Stimulated activated naive CD8-positive, alpha-beta T cell treated with anti-CD3 and anti-CD28 coated beads, Interleukin-15, amount 100 ng/mL, for 72 hours (primary cell): Measurements from ENCODE around the gene GP9.
"Not testable (repeated sequence)": the region's sequence is repeated elsewhere in the genome, so short reads cannot be mapped to it uniquely, and the experiment has no call there.

Source experiments
- ATAC-seq: fragments of 150-1000 bp; cut with Tn5 transposase; 2 replicates; pipeline ENCODE4 v1.10.0; 2021; ENCODE audit warnings: mild to moderate bottlenecking, moderate library complexity
- DNase-seq, 2 donors: peaks; one replicate each; pipeline ENCODE4 v3.0.0; 2021 to 2022
- H3K27ac Mint-ChIP-seq, 2 donors: one replicate each; pipeline ENCODE4 v1.8.0; 2022; ENCODE audit warnings: mild to moderate bottlenecking in 2 of 2, mixed read lengths in 2 of 2, moderate library complexity in 2 of 2
- H3K27me3 Mint-ChIP-seq: one replicate; pipeline ENCODE4 v1.8.0; 2022; ENCODE audit warnings: mixed read lengths
- H3K4me1 Mint-ChIP-seq: one replicate; pipeline ENCODE4 v1.8.0; 2022; ENCODE audit warnings: mild to moderate bottlenecking, mixed read lengths
- H3K4me3 Mint-ChIP-seq, 2 donors: one replicate each; pipeline ENCODE4 v1.8.0; 2022; ENCODE audit warnings: mild to moderate bottlenecking in 2 of 2, mixed read lengths in 2 of 2, moderate library complexity in 1 of 2
- H3K9me3 Mint-ChIP-seq, 2 donors: one replicate each; pipeline ENCODE4 v1.8.0; 2022; ENCODE audit warnings: mixed read lengths in 2 of 2

Gene GP9

GRCh38 chr3:129070086-129070885, 9.7 kb downstream of the GP9 start:
- Mint-ChIP-seq H3K4me3 (no peak overlapping the region), H3K9me3 (peaks cover 0 to 7% of the 10 kb centered on the region in 2 donors), H3K4me1 (peaks cover 9% of the 10 kb centered on the region), H3K27me3 (no peaks in the 10 kb centered on the region), H3K27ac (no peak overlapping the region)
- no peak for DNase-seq
- no peak for ATAC-seq

GRCh38 chr3:129077222-129077621, 16.6 kb downstream of the GP9 start:
- H3K4me1 Mint-ChIP-seq = peaks cover 8% of the 10 kb centered on the region
- no peaks in the 10 kb centered on the region for H3K27me3 Mint-ChIP-seq
- no peaks in the 10 kb centered on the region for H3K9me3 Mint-ChIP-seq
- DNase-seq (no peak), ATAC-seq (no peak)
- no peak overlapping the region for H3K4me3 Mint-ChIP-seq
- H3K27ac Mint-ChIP-seq = no peak overlapping the region

GRCh38 chr3:129078510-129078909, 17.9 kb downstream of the GP9 start:
- DNase-seq (no peak), ATAC-seq (no peak)
- Mint-ChIP-seq H3K9me3 (no peaks in the 10 kb centered on the region), H3K4me3 (no peak overlapping the region), H3K27me3 (no peaks in the 10 kb centered on the region), H3K27ac (no peak overlapping the region), H3K4me1 (peaks cover 11% of the 10 kb centered on the region)

- DNase-seq (no peak), ATAC-seq (no peak)
- Mint-ChIP-seq H3K4me1 (peaks cover 19% of the 10 kb centered on the region), H3K27me3 (no peaks in the 10 kb centered on the region), H3K9me3 (no peaks in the 10 kb centered on the region), H3K4me3 (no peak overlapping the region), H3K27ac (peak overlapping the region in 1 of 2 donors; percentile 51)
Measured at GRCh38 chr3:129081503-129081902, 20.9 kb downstream of the GP9 start.

DNA sequence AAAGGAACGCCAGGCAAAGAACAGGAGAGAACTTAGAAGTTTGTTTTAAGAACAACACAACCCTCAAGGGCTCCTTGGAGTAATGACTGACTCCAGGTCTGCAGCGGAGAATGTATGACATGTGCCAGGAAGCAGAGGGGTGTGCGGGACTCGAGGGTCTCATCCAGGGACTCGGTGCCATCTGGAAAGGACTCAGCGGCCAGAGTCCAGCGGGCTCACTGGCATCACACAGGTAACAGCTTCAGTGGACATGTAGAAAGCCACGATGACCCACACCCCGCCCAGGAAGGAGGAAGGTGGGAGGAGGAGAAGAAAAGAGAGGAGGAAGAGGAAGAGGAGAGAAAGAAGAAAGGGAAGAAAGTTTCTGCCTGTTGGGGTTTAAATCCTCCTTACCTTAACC, 21.4 kb downstream of the GP9 start:
- Mint-ChIP-seq H3K9me3 (no peaks in the 10 kb centered on the region), H3K27me3 (no peaks in the 10 kb centered on the region), H3K4me3 (no peak overlapping the region), H3K4me1 (peaks cover 19% of the 10 kb centered on the region), H3K27ac (peak overlapping the region in 1 of 2 donors; percentile 90)
- ATAC-seq (no peak), DNase-seq (no peak)

- no peaks in the 10 kb centered on the region for H3K9me3 Mint-ChIP-seq
- H3K4me1 Mint-ChIP-seq = peaks cover 19% of the 10 kb centered on the region
- H3K27ac Mint-ChIP-seq = peak overlapping the region in 1 of 2 donors; percentile 68
- DNase-seq (no peak), ATAC-seq (peak; percentile 34)
- H3K4me3 Mint-ChIP-seq = no peak overlapping the region
- H3K27me3 Mint-ChIP-seq = no peaks in the 10 kb centered on the region
Measured at GRCh38 chr3:129084501-129084900, 23.9 kb downstream of the GP9 start.

DNA sequence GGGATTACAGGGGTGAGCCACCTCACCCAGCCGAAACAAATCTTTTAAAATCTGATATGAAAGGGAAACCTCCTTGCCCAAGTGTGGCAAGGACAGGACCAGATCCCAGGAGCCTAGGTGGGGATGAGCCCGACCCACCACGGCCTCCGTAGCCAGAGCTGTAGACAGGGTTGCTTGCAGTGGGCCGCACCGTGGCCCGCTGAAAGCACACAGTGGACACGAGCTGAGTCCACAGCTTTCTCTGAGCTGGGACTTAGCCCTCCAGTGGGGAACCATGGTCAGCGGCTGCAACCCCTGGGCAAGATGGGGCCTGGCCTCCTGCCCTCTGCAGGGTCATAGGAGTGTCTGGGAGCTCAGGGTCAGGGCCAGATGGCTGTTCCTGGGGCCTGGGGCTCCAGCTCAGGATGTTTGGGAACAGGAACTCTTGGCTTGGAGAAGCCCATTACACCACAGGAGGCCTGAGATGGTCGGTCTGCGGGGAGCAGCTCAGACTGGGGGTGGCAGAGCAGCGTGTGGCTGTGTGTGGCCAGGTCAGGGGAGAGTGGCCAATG, 24.7 kb downstream of the GP9 start:
- peak overlapping the region; percentile 5 to 95 for H3K27ac Mint-ChIP-seq
- peak; percentile 3 for ATAC-seq

GRCh38 chr3:129085818-129086217, 25.2 kb downstream of the GP9 start:
- Mint-ChIP-seq H3K27me3 (no peaks in the 10 kb centered on the region), H3K27ac (peak overlapping the region in 1 of 2 donors; percentile 95), H3K4me1 (peaks cover 19% of the 10 kb centered on the region), H3K9me3 (no peaks in the 10 kb centered on the region), H3K4me3 (no peak overlapping the region)
- peak; percentile 21 for ATAC-seq
- no peak for DNase-seq

More for the DNA sequence above, 24.7 kb downstream of the GP9 start:
- H3K27me3 Mint-ChIP-seq = no peaks in the 10 kb centered on the region
- DNase-seq = no peak
- no peaks in the 10 kb centered on the region for H3K9me3 Mint-ChIP-seq
- H3K4me1 Mint-ChIP-seq = peaks cover 19% of the 10 kb centered on the region
- no peak overlapping the region for H3K4me3 Mint-ChIP-seq

DNA sequence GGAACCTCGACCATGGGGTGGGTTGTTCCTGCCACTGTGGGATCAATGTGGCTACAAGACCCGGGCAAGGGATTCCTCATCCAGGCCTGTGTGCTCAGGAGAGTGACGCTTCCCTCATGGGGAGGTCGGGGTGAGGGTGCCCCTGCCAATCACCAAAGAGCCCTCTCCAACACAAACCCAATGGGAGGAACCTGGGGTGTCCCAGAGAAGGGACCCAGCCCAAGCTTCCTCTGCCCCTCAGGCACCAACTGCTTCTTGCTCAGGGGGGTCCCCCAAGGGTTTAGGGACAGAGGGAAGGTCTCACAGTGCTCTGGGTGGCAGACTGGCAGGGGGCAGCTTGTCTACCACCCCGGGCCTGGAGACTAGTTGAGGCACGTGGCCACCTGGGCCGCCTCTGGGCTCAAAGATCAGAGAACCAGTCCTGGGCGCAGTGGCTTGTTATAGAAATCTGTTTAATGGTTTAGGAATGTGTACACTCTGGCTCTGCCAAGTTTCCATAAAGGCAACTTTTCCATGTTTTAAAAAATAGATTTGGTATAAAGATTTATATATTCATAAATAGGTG, 26.6 kb downstream of the GP9 start:
- Mint-ChIP-seq H3K27ac (peak overlapping the region in 1 of 2 donors; percentile 48), H3K4me1 (peaks cover 12% of the 10 kb centered on the region), H3K27me3 (no peaks in the 10 kb centered on the region), H3K4me3 (no peak overlapping the region), H3K9me3 (no peaks in the 10 kb centered on the region)
- DNase-seq = no peak
- peak; percentile 1 for ATAC-seq

DNA sequence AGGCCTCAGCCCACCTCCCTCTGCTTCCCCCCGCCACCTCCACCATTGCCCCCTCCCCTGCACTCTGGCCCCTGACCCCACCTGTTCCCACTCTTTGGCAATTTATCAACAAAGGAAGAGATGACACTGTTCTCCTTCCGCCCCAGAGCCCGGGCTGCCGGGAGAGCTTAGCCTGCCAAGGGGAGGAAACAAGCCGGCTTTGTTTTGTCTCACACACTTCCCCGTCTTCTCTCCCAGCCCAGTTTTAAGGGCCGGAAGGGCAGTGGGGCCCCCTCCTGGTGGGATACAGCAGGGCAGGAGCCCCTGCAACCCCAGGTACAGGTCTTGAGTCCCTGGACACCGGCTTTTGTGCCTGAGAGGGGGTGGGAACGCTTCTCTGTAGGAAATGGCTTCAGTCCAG, 27.3 kb downstream of the GP9 start:
- H3K4me3 Mint-ChIP-seq, H3K27ac Mint-ChIP-seq, DNase-seq, H3K4me1 Mint-ChIP-seq, H3K9me3 Mint-ChIP-seq, H3K27me3 Mint-ChIP-seq: not testable (repeated sequence)
- peak; percentile 57 for ATAC-seq

GRCh38 chr3:129088312-129088711, 27.7 kb downstream of the GP9 start:
- H3K4me1 Mint-ChIP-seq, H3K27ac Mint-ChIP-seq, H3K9me3 Mint-ChIP-seq, DNase-seq, H3K4me3 Mint-ChIP-seq, H3K27me3 Mint-ChIP-seq: not testable (repeated sequence)
- ATAC-seq = peak; percentile 11

GRCh38 chr3:129095285-129095684, 34.7 kb downstream of the GP9 start:
- ATAC-seq = no peak
- no peak for DNase-seq
- Mint-ChIP-seq H3K9me3 (no peaks in the 10 kb centered on the region), H3K4me3 (no peak overlapping the region), H3K27me3 (no peaks in the 10 kb centered on the region), H3K27ac (peak overlapping the region in 1 of 2 donors; percentile 76), H3K4me1 (peaks cover 41% of the 10 kb centered on the region)

GRCh38 chr3:129100274-129100673, 39.7 kb downstream of the GP9 start:
- ATAC-seq = peak; percentile 46
- no peak for DNase-seq
- H3K9me3 Mint-ChIP-seq = no peaks in the 10 kb centered on the region
- H3K4me1 Mint-ChIP-seq = peaks cover 89% of the 10 kb centered on the region
- no peak overlapping the region for H3K4me3 Mint-ChIP-seq
- no peaks in the 10 kb centered on the region for H3K27me3 Mint-ChIP-seq
- peak overlapping the region in 1 of 2 donors; percentile 22 for H3K27ac Mint-ChIP-seq

GRCh38 chr3:129101370-129102138, 41.0 kb downstream of the GP9 start:
- H3K4me1 Mint-ChIP-seq = peaks cover 93% of the 10 kb centered on the region
- peak overlapping the region in 1 of 2 donors; percentile 36 for H3K4me3 Mint-ChIP-seq
- DNase-seq (no peak), ATAC-seq (no peak)
- H3K27ac Mint-ChIP-seq = peak overlapping the region; percentile 30 to 88
- H3K27me3 Mint-ChIP-seq = no peaks in the 10 kb centered on the region
- no peaks in the 10 kb centered on the region for H3K9me3 Mint-ChIP-seq

DNA sequence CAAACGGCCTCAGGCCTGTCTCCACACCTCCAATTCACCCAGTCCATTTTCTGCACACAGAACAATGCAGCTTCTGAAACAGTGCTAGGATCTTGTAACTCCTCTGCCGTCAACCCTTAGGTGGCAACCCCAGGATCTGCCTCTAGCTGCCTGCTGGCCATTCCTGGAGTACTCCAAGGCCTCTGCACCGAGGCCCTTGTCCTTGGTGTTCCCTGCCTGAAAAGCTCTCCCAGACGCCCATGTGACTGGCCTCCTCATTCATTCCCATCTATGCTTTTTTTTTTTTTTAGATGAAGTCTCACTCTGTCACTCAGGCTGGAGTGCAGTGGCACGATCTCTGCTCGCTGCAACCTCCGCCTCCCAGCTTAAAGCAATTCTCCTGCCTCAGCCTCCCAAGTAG, 42.7 kb downstream of the GP9 start:
- Mint-ChIP-seq H3K4me1 (peaks cover 93% of the 10 kb centered on the region), H3K27ac (peak overlapping the region; percentile 72 to 95), H3K9me3 (no peaks in the 10 kb centered on the region), H3K4me3 (no peak overlapping the region), H3K27me3 (no peaks in the 10 kb centered on the region)
- DNase-seq (no peak), ATAC-seq (no peak)

DNA sequence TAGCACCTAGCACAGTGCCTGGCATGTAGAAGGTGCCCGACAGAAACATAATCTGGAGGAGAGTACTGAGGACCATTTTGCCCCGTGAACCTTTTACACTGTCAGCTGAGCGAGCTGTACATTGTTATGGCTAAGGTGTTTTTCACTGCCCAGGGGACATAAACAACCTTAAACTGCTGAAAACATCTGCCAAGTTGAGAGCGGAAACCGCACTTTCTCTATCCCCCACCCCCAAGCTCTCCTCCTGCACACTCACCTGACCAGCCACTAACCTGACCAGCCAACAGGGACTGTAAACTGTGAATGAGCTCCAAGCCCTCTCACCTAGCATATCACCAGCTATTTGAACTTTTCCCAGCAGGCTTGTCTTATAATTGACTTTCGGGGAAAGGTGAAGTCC, 43.5 kb downstream of the GP9 start:
- no peak for DNase-seq
- ATAC-seq = no peak
- H3K4me3 Mint-ChIP-seq = no peak overlapping the region
- peaks cover 97% of the 10 kb centered on the region for H3K4me1 Mint-ChIP-seq
- H3K9me3 Mint-ChIP-seq = no peaks in the 10 kb centered on the region
- H3K27ac Mint-ChIP-seq = peak overlapping the region; percentile 28 to 95
- H3K27me3 Mint-ChIP-seq = no peaks in the 10 kb centered on the region
